SK-N-SH treated with all-trans-retinoic acid at 6 μM for 48 hours (cell line): Measurements from ENCODE around the gene HM13.

Source experiments
- BACH2 ChIP-seq: fragments of 250-450 bp; sonication (Bioruptor Pico); IDR thresholded peaks from 2 replicates; pipeline ENCODE4 v1.9.0; 2021; ENCODE audit warnings: mild to moderate bottlenecking, borderline replicate concordance
- CREB5 ChIP-seq: fragments of 250-450 bp; sonication (Bioruptor Pico); IDR thresholded peaks from 2 replicates; pipeline ENCODE4 v1.5.1; 2020; ENCODE audit warnings: low read depth, mild to moderate bottlenecking, moderate library complexity
- CSDC2 ChIP-seq: fragments of 250-450 bp; sonication (Bioruptor Pico); IDR thresholded peaks from 2 replicates; pipeline ENCODE4 v1.5.0; 2020; ENCODE audit warnings: mild to moderate bottlenecking, moderate library complexity
- ESRRG ChIP-seq: fragments of 250-450 bp; sonication (Bioruptor Pico); IDR thresholded peaks from 2 replicates; pipeline ENCODE4 v1.6.1; 2021; ENCODE audit warnings: mild to moderate bottlenecking
- ISL1 ChIP-seq: fragments of 250-450 bp; sonication (Bioruptor Pico); IDR thresholded peaks from 2 replicates; pipeline ENCODE4 v2.1.2; 2022; ENCODE audit warnings: mild to moderate bottlenecking, moderate library complexity
- PATZ1 ChIP-seq: fragments of 250-450 bp; sonication (Bioruptor Pico); IDR thresholded peaks from 2 replicates; pipeline ENCODE4 v1.8.0; 2020; ENCODE audit warnings: mild to moderate bottlenecking, moderate library complexity, borderline replicate concordance
- POU6F1 ChIP-seq: fragments of 250-450 bp; sonication (Bioruptor Pico); IDR thresholded peaks from 2 replicates; pipeline ENCODE4 v1.8.0; 2021; ENCODE audit warnings: low read depth, mild to moderate bottlenecking, moderate library complexity, borderline replicate concordance
- SNAI2 ChIP-seq: fragments of 250-450 bp; sonication (Bioruptor Pico); IDR thresholded peaks from 2 replicates; pipeline ENCODE4 v1.5.0; 2020; ENCODE audit warnings: mild to moderate bottlenecking, moderate library complexity
- TCF4 ChIP-seq: fragments of 250-450 bp; sonication (Bioruptor Pico); IDR thresholded peaks from 2 replicates; pipeline ENCODE4 v1.8.0; 2021; ENCODE audit warnings: mild to moderate bottlenecking, moderate library complexity, borderline replicate concordance
- TOX ChIP-seq: fragments of 250-450 bp; sonication (Bioruptor Pico); IDR thresholded peaks from 2 replicates; pipeline ENCODE4 v1.8.0; 2021; ENCODE audit warnings: mild to moderate bottlenecking, moderate library complexity, borderline replicate concordance
- ZFP3 ChIP-seq: fragments of 250-450 bp; sonication (Bioruptor Pico); IDR thresholded peaks from 2 replicates; pipeline ENCODE4 v1.5.0; 2020; ENCODE audit warnings: mild to moderate bottlenecking, moderate library complexity
- ZFP30 ChIP-seq: fragments of 450-650 bp; formaldehyde crosslinking; IDR thresholded peaks from 2 replicates; pipeline ENCODE4 v1.5.0; 2022; ENCODE audit warnings: mild to moderate bottlenecking, moderate library complexity
- ZNF70 ChIP-seq: fragments of 450-650 bp; formaldehyde crosslinking; IDR thresholded peaks from 2 replicates; pipeline ENCODE4 v1.5.0; 2020; ENCODE audit warnings: mild to moderate bottlenecking, moderate library complexity

- no peak for TF ChIP-seq POU6F1
- TF ChIP-seq CREB5, result peak; percentile 30; the same call in 1 of the 2 replicates
- peak; percentile 28 for TF ChIP-seq ZFP30 (CRISPR knock-in tag)
- TF ChIP-seq SNAI2 (CRISPR knock-in tag), result peak; percentile 88; the same call in 1 of the 2 replicates
- no peak for TF ChIP-seq TOX (CRISPR knock-in tag)
- TF ChIP-seq PATZ1 (CRISPR knock-in tag), result no peak
- TF ChIP-seq BACH2, result peak; percentile 65; the same call in 1 of the 2 replicates
- peak; percentile 73; the same call in 1 of the 2 replicates for TF ChIP-seq ZFP3
- peak; percentile 28; the same call in 1 of the 2 replicates for TF ChIP-seq ISL1
- peak; percentile 99 for TF ChIP-seq TCF4 (CRISPR knock-in tag)
- TF ChIP-seq CSDC2 (CRISPR knock-in tag), result no peak
- TF ChIP-seq ZNF70 (CRISPR knock-in tag), result no peak; the same call in 1 of the 2 replicates
- peak; percentile 55; the same call in 1 of the 2 replicates for TF ChIP-seq ESRRG (CRISPR knock-in tag)
Measured at GRCh38 chr20:31570735-31571617, 56.7 kb downstream of the HM13 start.
